Measurements from ENCODE around the gene MTURN. TPM values are rescaled to one million over a fixed set of nuclear protein-coding genes. Genes with fewer than 3 reads are reported as not detected.

The MTURN gene
- total RNA-seq, 4 donors from 2014 or later: 196 to 252 (median 225) TPM

DNA sequence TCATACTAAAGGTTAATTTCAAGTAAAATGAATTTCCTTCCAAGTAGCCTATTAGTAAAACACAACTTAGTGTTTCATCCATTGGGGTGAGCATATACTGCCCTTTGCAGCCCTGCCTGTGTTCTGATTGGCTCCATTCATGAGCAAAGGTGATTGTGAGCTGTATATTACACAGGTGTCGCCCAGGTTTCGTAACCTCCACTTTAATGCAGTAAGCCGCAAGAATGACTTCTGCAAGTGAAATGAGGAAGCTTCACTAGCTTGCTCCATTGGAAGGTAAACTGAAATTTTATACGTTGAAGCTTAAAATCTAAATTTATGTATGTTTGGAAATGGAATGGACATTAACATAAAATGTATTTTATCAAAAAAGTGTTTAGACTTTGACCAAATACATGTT lies 24.4 kb downstream of the MTURN start:
- no peaks in the 10 kb centered on the region for H3K27me3 ChIP-seq
- peaks cover 0 to 57% of the 10 kb centered on the region in 2 donors for H3K36me3 ChIP-seq
- peak overlapping the region in 1 of 4 donors; percentile 38 for H3K27ac ChIP-seq
- H3K4me3 ChIP-seq: no peak overlapping the region
- H3K4me1 ChIP-seq: peaks cover 0 to 52% (median 8%) of the 10 kb centered on the region in 3 donors
- ATAC-seq: no peak
- H3K9me3 ChIP-seq: no peaks in the 10 kb centered on the region
- no peak for TF ChIP-seq EP300 (IDR thresholded peaks at IDR 0.05)
- no peak for TF ChIP-seq CTCF (IDR thresholded peaks at IDR 0.05)
- TF ChIP-seq POLR2AphosphoS5 (IDR thresholded peaks at IDR 0.05): no peak
- TF ChIP-seq POLR2A (IDR thresholded peaks at IDR 0.05): no peak
- 57 to 76% methylated on average over 4 of the region's 4 CpGs for WGBS, 2 donors (ENCODE audit: low coverage in 1 of 2)

DNA sequence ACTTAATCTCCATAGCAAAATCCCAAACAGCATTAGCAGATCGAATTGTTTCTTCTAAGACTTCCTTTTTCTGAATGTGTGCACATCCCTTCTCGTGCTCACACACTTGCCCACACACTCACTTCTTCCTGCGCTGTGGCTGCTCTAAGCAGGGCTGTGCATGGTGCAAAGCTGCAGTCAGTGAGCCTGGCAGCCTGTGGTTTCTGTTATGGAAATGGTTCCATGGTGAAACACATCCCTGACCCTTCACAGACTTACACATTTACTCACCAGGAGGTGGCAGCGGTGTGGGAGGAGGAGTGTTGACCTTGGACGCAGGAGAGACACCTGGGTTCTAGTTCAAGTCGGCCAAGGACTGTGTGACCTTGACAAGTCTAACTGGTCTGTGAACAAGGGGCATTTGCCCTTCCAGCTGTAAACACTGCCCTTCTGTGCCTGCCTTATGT lies 24.9 kb downstream of the MTURN start:
- WGBS, 2 donors (ENCODE audit: low coverage in 1 of 2): 30 to 37% methylated on average over 2 to 3 of the region's 6 CpGs
- peaks cover 0 to 51% of the 10 kb centered on the region in 2 donors for H3K36me3 ChIP-seq
- no peak overlapping the region for H3K4me3 ChIP-seq
- H3K27ac ChIP-seq: peak overlapping the region in 3 of 4 donors; percentile 11 to 38 (median 25)
- no peaks in the 10 kb centered on the region for H3K9me3 ChIP-seq
- peaks cover 0 to 57% (median 8%) of the 10 kb centered on the region in 3 donors for H3K4me1 ChIP-seq
- TF ChIP-seq EP300 (IDR thresholded peaks at IDR 0.05) (no peak), CTCF (IDR thresholded peaks at IDR 0.05) (peak in 1 of 4 experiments; percentile 33)
- peak; percentile 42 for ATAC-seq
- no peaks in the 10 kb centered on the region for H3K27me3 ChIP-seq

DNA sequence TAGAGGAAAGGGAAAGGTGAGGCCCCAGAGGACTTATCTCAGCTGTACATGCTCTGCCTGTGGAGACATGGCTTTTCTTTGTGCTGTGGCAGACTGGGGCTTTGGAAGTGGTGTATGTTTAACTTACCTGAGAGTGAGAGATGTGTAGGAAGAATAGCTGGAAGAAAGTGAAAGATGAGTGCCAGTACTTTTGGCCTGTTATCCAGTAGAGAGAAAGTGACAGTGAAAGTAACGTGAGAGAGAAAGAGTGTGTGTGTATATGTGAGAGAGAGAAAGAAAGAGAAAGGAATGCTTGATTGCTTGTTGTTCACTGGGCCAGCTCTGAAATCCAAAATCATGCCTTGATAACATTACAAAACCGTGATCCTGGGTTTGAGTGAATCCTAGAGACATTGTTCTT lies 25.5 kb downstream of the MTURN start:
- Histone ChIP-seq H3K36me3 (peaks cover 0 to 45% of the 10 kb centered on the region in 2 donors), H3K4me1 (peaks cover 0 to 63% (median 8%) of the 10 kb centered on the region in 3 donors), H3K27ac (peak overlapping the region in 3 of 4 donors; percentile 11 to 38 (median 25)), H3K4me3 (no peak overlapping the region), H3K27me3 (no peaks in the 10 kb centered on the region), H3K9me3 (no peaks in the 10 kb centered on the region)
- TF ChIP-seq POLR2A (IDR thresholded peaks at IDR 0.05) (no peak), CTCF (IDR thresholded peaks at IDR 0.05) (no peak), POLR2AphosphoS5 (IDR thresholded peaks at IDR 0.05) (no peak), EP300 (IDR thresholded peaks at IDR 0.05) (no peak)
- no peak for ATAC-seq
- 64 to 79% methylated on average over 1 to 2 of the region's 2 CpGs for WGBS, 2 donors (ENCODE audit: low coverage in 1 of 2)

DNA sequence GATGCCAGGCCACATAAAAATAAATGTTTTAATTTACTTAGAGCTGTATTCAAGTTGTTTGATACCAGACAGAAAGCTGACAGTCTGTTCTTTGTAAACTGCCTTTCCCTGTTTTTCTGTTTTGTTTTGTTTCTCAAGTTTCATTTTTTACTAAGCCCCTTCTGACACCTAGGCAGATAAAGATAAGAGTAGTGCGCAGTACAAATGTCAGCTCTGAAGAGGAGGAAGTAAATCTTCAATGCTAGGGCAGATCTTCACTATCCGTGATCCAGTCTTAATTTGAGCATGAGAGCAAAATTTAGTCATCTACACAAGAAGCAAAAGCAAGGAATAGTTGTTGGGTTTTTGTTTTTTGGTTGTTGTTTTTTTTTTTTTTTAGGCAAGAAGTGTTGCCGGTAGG lies 27.3 kb downstream of the MTURN start:
- H3K4me1 ChIP-seq: peaks cover 0 to 57% (median 8%) of the 10 kb centered on the region in 3 donors

More for the DNA sequence above, 27.3 kb downstream of the MTURN start:
- peak overlapping the region in 2 of 4 donors; percentile 55 to 68 for H3K27ac ChIP-seq
- 54 to 63% methylated on average over 1 to 3 of the region's 3 CpGs for WGBS, 2 donors (ENCODE audit: low coverage in 1 of 2)
- TF ChIP-seq CTCF (IDR thresholded peaks at IDR 0.05) (no peak), POLR2AphosphoS5 (IDR thresholded peaks at IDR 0.05) (no peak), POLR2A (IDR thresholded peaks at IDR 0.05) (no peak), EP300 (IDR thresholded peaks at IDR 0.05) (no peak)
- H3K4me3 ChIP-seq: no peak overlapping the region
- no peak for ATAC-seq
- peaks cover 0 to 43% of the 10 kb centered on the region in 2 donors for H3K36me3 ChIP-seq
- H3K9me3 ChIP-seq: no peaks in the 10 kb centered on the region
- H3K27me3 ChIP-seq: no peaks in the 10 kb centered on the region
